ENCODE data around the gene BBS12. TPM values are rescaled to one million over a fixed set of nuclear protein-coding genes. Genes with fewer than 3 reads are reported as not detected.

Gene BBS12
- total and polyA plus RNA-seq, 2 donors (not counting 1 experiment from before 2014, with no cell fraction given): 0.25 to 3.4 TPM

- Histone ChIP-seq H3K27me3 (replicated peaks in 1 of 4; ENCODE audit: control extremely low read depth in 1 of 4, control insufficient read depth in 3 of 4, insufficient read depth in 4 of 4, low read length in 3 of 4) (no peaks in the 10 kb centered on the region), H3K36me3 (replicated peaks in 1 of 2; ENCODE audit: control extremely low read depth in 1 of 2, control insufficient read depth in 1 of 2, extremely low read depth in 1 of 2, insufficient read depth in 2 of 2, low read length in 1 of 2) (no peaks in the 10 kb centered on the region), H3K79me2 (ENCODE audit: control insufficient read depth, insufficient read depth, low read length) (no peaks in the 10 kb centered on the region), H4K20me1 (ENCODE audit: control insufficient read depth, insufficient read depth, low read length, poor library complexity, severe bottlenecking) (no peaks in the 10 kb centered on the region), H3K27ac (ENCODE audit: low read length in 2 of 2) (no peak overlapping the region), H3K4me2 (replicated peaks; ENCODE audit: low read depth, low read length, poor library complexity, severe bottlenecking) (no peak overlapping the region), H3K9me3 (ENCODE audit: control extremely low read depth in 1 of 3, control insufficient read depth in 2 of 3, insufficient read depth in 1 of 3, low read length in 2 of 3) (no peaks in the 10 kb centered on the region), H2AFZ (ENCODE audit: insufficient read depth, low read depth, low read length, poor library complexity, severe bottlenecking) (peak overlapping the region; percentile 70), H3K4me3 (ENCODE audit: control extremely low read depth in 1 of 5, extremely low read depth in 1 of 5, insufficient read depth in 1 of 5, low read depth in 2 of 5, low read length in 4 of 5) (no peak overlapping the region), H3K9ac (ENCODE audit: low read length) (no peak overlapping the region), H3K4me1 (ENCODE audit: control insufficient read depth in 2 of 2, insufficient read depth in 2 of 2, low read length in 2 of 2) (peaks cover 8 to 11% of the 10 kb centered on the region in 2 donors)
- intact Hi-C loops (cut with micrococcal nuclease): loop anchor here (1.0 to 2.0 kb wide), 3 partner anchors 156 to 1565 kb away; no protein-coding TSS in a partner anchor
- WGBS (ENCODE audit: insufficient coverage): no CpG with 5 or more reads among the region's 2 CpGs
- ATAC-seq (ENCODE audit: low read depth): no peak
- Mint-ChIP-seq H3K4me1 (peaks cover 15% of the 10 kb centered on the region), H3K4me3 (no peak overlapping the region), H3K27ac (no peak overlapping the region), H3K27me3 (peaks cover 22% of the 10 kb centered on the region), H3K9me3 (ENCODE audit: insufficient read depth) (no peaks in the 10 kb centered on the region)
- CTCF ChIA-PET: interaction anchor here (0.7 to 5.8 kb wide), 25 partner anchors 8 to 1507 kb away, joined by 3 to 71 read pairs (median 5); partner anchors contain the start of gene BBS12
- peak; percentile 53 for DNase-seq
- TF ChIP-seq, protein P1, sequence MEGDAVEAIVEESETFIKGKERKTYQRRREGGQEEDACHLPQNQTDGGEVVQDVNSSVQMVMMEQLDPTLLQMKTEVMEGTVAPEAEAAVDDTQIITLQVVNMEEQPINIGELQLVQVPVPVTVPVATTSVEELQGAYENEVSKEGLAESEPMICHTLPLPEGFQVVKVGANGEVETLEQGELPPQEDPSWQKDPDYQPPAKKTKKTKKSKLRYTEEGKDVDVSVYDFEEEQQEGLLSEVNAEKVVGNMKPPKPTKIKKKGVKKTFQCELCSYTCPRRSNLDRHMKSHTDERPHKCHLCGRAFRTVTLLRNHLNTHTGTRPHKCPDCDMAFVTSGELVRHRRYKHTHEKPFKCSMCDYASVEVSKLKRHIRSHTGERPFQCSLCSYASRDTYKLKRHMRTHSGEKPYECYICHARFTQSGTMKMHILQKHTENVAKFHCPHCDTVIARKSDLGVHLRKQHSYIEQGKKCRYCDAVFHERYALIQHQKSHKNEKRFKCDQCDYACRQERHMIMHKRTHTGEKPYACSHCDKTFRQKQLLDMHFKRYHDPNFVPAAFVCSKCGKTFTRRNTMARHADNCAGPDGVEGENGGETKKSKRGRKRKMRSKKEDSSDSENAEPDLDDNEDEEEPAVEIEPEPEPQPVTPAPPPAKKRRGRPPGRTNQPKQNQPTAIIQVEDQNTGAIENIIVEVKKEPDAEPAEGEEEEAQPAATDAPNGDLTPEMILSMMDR (IDR thresholded peaks at IDR 0.05): peak; percentile 96
- TF ChIP-seq EZH2 (IDR thresholded peaks at IDR 0.05; ENCODE audit: borderline replicate concordance, insufficient read depth, low read depth, low read length, poor library complexity, severe bottlenecking): no peak
- POLR2A ChIA-PET: no interaction called here
Observed at GRCh38 chr4:122758033-122758432, 25.5 kb downstream of the BBS12 start.

GRCh38 chr4:122759639-122760310, 27.3 kb downstream of the BBS12 start:
- no CpG with 5 or more reads among the region's 3 CpGs for WGBS (ENCODE audit: insufficient coverage)
- Histone ChIP-seq H4K20me1 (ENCODE audit: control insufficient read depth, insufficient read depth, low read length, poor library complexity, severe bottlenecking) (no peaks in the 10 kb centered on the region), H3K4me3 (ENCODE audit: control extremely low read depth in 1 of 5, extremely low read depth in 1 of 5, insufficient read depth in 1 of 5, low read depth in 2 of 5, low read length in 4 of 5) (no peak overlapping the region), H3K27me3 (replicated peaks in 1 of 4; ENCODE audit: control extremely low read depth in 1 of 4, control insufficient read depth in 3 of 4, insufficient read depth in 4 of 4, low read length in 3 of 4) (no peaks in the 10 kb centered on the region), H3K9ac (ENCODE audit: low read length) (no peak overlapping the region), H3K9me3 (ENCODE audit: control extremely low read depth in 1 of 3, control insufficient read depth in 2 of 3, insufficient read depth in 1 of 3, low read length in 2 of 3) (no peaks in the 10 kb centered on the region), H3K27ac (ENCODE audit: low read length in 2 of 2) (no peak overlapping the region), H3K79me2 (ENCODE audit: control insufficient read depth, insufficient read depth, low read length) (no peaks in the 10 kb centered on the region), H3K36me3 (replicated peaks in 1 of 2; ENCODE audit: control extremely low read depth in 1 of 2, control insufficient read depth in 1 of 2, extremely low read depth in 1 of 2, insufficient read depth in 2 of 2, low read length in 1 of 2) (no peaks in the 10 kb centered on the region), H3K4me2 (replicated peaks; ENCODE audit: low read depth, low read length, poor library complexity, severe bottlenecking) (no peak overlapping the region), H2AFZ (ENCODE audit: insufficient read depth, low read depth, low read length, poor library complexity, severe bottlenecking) (no peak overlapping the region), H3K4me1 (ENCODE audit: control insufficient read depth in 2 of 2, insufficient read depth in 2 of 2, low read length in 2 of 2) (peaks cover 13 to 18% of the 10 kb centered on the region in 2 donors)
- TF ChIP-seq, protein P1 (IDR thresholded peaks at IDR 0.05): no peak
- no peak for TF ChIP-seq EZH2 (IDR thresholded peaks at IDR 0.05; ENCODE audit: borderline replicate concordance, insufficient read depth, low read depth, low read length, poor library complexity, severe bottlenecking)
- CTCF ChIA-PET: interaction anchor here (1.0 to 5.8 kb wide), 3 partner anchors 27 to 172 kb away, joined by 3 to 71 read pairs (median 65); partner anchors contain the start of gene BBS12
- intact Hi-C loops (cut with micrococcal nuclease): loop anchor here (2.0 to 5.0 kb wide), 2 partner anchors 68 to 1563 kb away; partner anchors contain the start of gene FGF2
- Mint-ChIP-seq H3K4me3 (no peak overlapping the region), H3K27me3 (peaks cover 16% of the 10 kb centered on the region), H3K9me3 (ENCODE audit: insufficient read depth) (no peaks in the 10 kb centered on the region), H3K27ac (no peak overlapping the region), H3K4me1 (peaks cover 22% of the 10 kb centered on the region)
- ATAC-seq (ENCODE audit: low read depth) (no peak), DNase-seq (no peak)
- POLR2A ChIA-PET: no interaction called here

Measured in B cell (primary cell).